PC-9 (cell line): ENCODE data around the gene KIF26B.

Source experiments
- EZH2 ChIP-seq: fragments of 200-600 bp; sonication (generic); IDR thresholded peaks from 2 replicates; pipeline ENCODE4 v1.8.0; 2017; ENCODE audit warnings: antibody characterized with exemption, low read depth
- TF ChIP-seq, protein P1 (sequence below): fragments of 200-600 bp; sonication (generic); conservative IDR thresholded peaks from 2 replicates; pipeline ENCODE4 v1.6.1; 2017; ENCODE audit warnings: mixed run types, antibody characterized with exemption, mild to moderate bottlenecking, moderate library complexity

DNA sequence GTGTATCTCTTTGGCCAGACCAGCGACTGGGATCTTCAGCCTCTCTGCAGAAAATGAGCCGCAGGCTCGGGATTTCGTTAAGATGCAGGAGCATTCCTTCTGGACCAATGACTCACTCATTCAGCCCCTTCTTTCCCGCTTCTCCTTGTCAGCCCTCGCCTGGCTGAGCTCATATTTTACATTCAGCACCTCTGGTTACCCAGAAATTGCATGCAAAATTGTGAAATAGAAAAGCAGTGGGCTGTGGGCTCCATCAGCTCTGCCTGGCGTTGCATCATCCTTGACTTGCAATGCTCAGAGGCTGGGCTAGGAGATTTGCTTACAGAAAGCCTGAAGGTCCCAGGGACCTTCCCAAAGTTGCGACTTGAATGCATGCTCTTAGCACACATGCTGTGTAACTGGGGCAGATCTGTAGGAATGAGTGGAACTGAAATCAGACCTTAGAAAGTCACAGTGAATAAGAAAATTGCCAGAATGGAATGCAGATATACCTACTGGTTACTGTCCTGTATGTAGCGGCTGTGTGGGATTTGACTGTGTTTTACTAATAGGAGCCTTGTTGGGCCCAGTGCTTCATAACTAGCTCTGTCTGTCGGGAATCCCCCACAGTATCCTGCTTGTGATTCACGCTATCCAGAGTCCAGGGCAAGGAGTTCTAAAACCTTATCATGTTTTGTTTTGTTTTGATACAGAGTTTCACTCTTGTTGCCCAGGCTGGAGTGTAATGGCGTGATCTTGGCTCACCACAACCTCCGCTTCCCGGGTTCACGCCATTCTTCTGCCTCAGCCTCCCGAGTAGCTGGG is 444.8 kb downstream of the KIF26B start:
- TF ChIP-seq, protein P1, sequence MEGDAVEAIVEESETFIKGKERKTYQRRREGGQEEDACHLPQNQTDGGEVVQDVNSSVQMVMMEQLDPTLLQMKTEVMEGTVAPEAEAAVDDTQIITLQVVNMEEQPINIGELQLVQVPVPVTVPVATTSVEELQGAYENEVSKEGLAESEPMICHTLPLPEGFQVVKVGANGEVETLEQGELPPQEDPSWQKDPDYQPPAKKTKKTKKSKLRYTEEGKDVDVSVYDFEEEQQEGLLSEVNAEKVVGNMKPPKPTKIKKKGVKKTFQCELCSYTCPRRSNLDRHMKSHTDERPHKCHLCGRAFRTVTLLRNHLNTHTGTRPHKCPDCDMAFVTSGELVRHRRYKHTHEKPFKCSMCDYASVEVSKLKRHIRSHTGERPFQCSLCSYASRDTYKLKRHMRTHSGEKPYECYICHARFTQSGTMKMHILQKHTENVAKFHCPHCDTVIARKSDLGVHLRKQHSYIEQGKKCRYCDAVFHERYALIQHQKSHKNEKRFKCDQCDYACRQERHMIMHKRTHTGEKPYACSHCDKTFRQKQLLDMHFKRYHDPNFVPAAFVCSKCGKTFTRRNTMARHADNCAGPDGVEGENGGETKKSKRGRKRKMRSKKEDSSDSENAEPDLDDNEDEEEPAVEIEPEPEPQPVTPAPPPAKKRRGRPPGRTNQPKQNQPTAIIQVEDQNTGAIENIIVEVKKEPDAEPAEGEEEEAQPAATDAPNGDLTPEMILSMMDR: no peak
- no peak for TF ChIP-seq EZH2
